ENCODE results near the gene RAB34.

DNA sequence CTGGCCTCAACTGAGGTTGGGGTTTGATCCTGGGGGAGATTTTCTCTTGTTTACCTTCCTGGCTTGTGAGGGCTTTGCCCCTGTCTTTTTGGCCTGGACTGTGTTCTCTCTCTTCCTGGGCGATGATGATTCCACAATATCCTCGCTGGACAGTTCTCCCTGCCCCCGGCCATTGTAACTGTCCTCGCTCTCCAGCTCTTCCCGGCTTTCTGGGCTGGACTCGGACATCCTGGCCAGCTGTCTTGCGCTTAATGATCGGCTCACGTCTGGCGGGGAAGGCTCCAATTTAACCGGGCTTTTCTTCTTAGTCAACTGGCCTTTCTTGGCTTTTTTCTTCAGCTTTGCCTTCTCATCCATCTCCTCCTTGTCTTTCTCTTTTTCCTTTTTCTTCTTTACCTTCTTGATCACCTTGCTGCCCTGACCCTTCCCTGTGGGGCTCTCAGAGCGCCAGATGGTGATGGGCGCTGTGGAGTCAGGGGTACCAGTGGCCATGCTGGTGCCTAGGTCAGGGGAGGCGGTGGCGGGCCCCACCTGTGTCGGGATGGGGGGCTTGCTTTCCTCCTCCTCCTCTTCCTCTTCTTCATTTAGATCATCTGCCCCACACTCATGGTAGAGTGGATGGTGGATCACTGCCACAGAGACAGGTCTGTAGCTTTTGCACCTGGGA, 14.0 kb downstream of the RAB34 start:
- TF ChIP-seq, protein P1, sequence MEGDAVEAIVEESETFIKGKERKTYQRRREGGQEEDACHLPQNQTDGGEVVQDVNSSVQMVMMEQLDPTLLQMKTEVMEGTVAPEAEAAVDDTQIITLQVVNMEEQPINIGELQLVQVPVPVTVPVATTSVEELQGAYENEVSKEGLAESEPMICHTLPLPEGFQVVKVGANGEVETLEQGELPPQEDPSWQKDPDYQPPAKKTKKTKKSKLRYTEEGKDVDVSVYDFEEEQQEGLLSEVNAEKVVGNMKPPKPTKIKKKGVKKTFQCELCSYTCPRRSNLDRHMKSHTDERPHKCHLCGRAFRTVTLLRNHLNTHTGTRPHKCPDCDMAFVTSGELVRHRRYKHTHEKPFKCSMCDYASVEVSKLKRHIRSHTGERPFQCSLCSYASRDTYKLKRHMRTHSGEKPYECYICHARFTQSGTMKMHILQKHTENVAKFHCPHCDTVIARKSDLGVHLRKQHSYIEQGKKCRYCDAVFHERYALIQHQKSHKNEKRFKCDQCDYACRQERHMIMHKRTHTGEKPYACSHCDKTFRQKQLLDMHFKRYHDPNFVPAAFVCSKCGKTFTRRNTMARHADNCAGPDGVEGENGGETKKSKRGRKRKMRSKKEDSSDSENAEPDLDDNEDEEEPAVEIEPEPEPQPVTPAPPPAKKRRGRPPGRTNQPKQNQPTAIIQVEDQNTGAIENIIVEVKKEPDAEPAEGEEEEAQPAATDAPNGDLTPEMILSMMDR (IDR thresholded peaks at IDR 0.05): no peak
- TF ChIP-seq POLR2AphosphoS5 (IDR thresholded peaks at IDR 0.05; ENCODE audit: low read depth, low read length) (no peak), TCF7L2 (IDR thresholded peaks at IDR 0.05; ENCODE audit: low read depth, low read length) (no peak), SIN3A (IDR thresholded peaks at IDR 0.05; ENCODE audit: borderline replicate concordance, insufficient read depth, low read depth, low read length) (no peak)
- TF ChIP-seq, protein P2, sequence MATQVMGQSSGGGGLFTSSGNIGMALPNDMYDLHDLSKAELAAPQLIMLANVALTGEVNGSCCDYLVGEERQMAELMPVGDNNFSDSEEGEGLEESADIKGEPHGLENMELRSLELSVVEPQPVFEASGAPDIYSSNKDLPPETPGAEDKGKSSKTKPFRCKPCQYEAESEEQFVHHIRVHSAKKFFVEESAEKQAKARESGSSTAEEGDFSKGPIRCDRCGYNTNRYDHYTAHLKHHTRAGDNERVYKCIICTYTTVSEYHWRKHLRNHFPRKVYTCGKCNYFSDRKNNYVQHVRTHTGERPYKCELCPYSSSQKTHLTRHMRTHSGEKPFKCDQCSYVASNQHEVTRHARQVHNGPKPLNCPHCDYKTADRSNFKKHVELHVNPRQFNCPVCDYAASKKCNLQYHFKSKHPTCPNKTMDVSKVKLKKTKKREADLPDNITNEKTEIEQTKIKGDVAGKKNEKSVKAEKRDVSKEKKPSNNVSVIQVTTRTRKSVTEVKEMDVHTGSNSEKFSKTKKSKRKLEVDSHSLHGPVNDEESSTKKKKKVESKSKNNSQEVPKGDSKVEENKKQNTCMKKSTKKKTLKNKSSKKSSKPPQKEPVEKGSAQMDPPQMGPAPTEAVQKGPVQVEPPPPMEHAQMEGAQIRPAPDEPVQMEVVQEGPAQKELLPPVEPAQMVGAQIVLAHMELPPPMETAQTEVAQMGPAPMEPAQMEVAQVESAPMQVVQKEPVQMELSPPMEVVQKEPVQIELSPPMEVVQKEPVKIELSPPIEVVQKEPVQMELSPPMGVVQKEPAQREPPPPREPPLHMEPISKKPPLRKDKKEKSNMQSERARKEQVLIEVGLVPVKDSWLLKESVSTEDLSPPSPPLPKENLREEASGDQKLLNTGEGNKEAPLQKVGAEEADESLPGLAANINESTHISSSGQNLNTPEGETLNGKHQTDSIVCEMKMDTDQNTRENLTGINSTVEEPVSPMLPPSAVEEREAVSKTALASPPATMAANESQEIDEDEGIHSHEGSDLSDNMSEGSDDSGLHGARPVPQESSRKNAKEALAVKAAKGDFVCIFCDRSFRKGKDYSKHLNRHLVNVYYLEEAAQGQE (IDR thresholded peaks at IDR 0.05; ENCODE audit: insufficient read depth in 1 of 2, low read depth in 2 of 2, low read length in 1 of 2): no peak
